SH-SY5Y (cell line): Measurements from ENCODE around the gene SPAG9.

Experiments
- GATA2 ChIP-seq: IDR thresholded peaks from 2 replicates; pipeline ENCODE4 v1.6.1; 2011; ENCODE audit warnings: mild to moderate bottlenecking, low read depth, low read length
- GATA3 ChIP-seq: IDR thresholded peaks from 2 replicates; pipeline ENCODE4 v1.6.1; 2011; ENCODE audit warnings: low read depth, mild to moderate bottlenecking, low read length, moderate library complexity

SPAG9 gene

DNA sequence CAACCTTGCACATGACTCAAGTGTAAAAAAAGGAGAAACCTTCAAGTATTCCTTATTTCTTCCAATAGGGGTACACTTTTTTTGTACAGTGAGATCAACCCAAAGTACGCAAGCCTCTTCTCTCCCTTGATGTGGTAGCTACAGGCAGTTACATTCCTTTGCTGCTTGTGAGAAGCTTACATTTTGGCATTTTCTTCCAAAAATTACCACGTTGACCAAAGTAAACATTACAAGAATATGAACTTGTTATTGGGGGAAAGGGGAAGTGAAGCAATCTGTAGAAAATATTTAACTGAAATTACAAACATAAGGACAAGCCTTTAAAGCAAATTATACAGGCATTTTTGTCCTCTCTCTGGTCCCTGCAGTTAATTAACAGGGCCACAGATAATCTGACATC is 157.5 kb downstream of the SPAG9 start:
- no peak for TF ChIP-seq GATA3
- no peak for TF ChIP-seq GATA2

GRCh38 chr17:50961282-50962220 is 159.1 kb downstream of the SPAG9 start:
- TF ChIP-seq GATA3 (no peak), GATA2 (no peak)

GRCh38 chr17:50959341-50959740 is 161.3 kb downstream of the SPAG9 start:
- no peak for TF ChIP-seq GATA3
- TF ChIP-seq GATA2: no peak

- TF ChIP-seq GATA3 (no peak), GATA2 (no peak)
Measured at GRCh38 chr17:50957600-50958575, 162.8 kb downstream of the SPAG9 start.

DNA sequence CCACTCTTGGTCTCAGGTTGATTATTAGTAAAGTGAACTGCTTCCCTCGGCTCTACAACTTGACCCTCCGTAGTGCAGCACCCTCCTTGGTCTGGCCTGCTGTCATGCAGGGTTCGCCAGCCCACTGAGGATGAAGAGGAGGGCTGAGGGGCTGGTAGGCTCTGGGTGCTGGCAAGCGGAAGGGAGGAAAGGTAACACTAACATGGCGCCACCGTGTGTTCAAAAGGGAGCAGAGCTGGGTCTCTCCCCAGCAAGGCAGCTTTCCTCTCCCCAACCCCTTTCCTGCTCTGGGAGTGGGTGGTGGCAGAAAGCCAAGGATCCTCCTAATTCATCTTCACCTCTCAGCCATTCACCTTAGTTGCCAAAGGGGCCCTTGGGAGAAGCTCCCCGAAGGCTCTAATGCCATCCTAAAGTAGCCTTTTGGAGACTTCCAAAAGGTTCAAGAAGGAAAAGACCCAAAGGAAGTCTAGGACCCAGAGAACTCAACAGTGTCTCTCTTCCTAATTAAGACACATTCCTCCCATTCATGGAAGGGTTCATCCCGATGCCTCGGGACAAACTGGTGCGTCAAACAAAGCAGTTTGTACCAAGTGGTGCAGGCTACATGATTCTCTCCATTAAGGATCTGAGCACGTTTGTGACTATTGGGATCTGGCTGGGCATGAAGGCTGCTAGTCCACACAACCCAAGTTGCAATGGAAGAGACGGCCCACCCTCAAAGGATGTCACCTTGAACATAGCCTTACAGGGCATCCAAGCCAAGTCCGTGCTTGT is 163.7 kb downstream of the SPAG9 start:
- no peak for TF ChIP-seq GATA3
- no peak for TF ChIP-seq GATA2

- TF ChIP-seq GATA3: no peak
- no peak for TF ChIP-seq GATA2
Measured at GRCh38 chr17:50956409-50956749, 164.3 kb downstream of the SPAG9 start.

- no peak for TF ChIP-seq GATA3
- TF ChIP-seq GATA2: no peak
Measured at GRCh38 chr17:50955667-50956120, 165.0 kb downstream of the SPAG9 start.

GRCh38 chr17:50955160-50955559 is 165.5 kb downstream of the SPAG9 start:
- TF ChIP-seq GATA3: no peak
- no peak for TF ChIP-seq GATA2

DNA sequence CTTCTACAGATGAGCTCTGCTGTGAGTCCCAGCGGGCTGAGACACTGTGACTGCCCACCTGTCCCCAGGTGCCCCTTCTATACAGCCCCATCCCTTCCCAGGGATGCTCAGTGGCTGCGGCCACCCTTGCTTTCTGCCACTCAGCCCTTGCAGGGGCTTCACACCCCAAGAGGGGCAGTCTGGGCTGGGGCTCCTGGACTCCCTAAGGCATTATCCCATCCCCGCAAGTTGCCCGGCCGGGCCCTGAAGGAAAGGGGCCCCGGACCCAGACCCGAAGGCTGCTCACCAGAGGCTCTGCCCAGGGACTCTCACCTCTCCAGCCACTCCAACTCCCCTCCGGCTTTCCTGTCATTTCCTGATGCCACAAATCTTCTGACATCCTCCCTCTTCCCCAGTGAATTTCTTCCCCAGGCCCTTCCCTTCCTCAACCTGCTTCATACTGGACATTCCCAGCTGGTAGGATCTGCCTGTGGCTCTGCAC is 166.0 kb downstream of the SPAG9 start:
- TF ChIP-seq GATA2: no peak
- TF ChIP-seq GATA3: no peak

DNA sequence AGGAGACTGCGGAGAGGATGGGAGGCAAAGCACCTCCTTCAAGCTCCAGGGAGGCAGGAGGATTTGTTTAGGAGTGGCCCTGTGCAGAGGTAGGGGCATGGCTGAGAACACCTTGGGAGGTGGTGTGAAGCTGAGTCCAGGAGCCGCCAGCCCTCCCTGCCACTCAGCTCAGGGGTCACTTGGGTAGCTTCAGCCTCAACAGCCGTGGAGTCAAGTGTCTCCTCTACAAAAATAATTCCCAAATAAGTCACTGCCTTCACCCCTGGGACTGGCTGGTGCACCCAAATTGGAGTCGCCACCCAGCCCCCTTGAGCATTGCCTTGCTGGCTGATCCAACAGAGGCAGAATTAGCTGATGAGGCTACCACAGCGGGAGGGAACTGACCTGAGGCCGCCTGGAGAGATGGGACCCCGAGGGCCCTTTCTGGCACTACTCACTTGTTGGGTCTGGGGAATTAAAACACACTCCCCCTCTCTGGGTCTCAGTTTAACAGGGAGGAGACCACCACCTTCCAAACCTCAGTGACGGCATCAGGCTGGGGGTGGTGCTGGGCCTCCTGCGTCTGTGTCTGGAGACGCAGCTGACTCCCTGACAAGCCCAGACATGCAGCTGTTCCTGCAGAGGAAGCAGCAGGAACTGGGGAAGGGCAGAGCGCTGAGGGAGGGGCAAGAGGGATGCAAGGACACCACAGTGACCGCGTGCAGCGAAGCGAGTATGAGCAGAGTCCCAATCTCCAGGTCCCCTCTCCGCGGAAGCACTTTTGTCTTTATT is 166.7 kb downstream of the SPAG9 start:
- TF ChIP-seq GATA3 (no peak), GATA2 (no peak)

- TF ChIP-seq GATA2: no peak
- TF ChIP-seq GATA3: no peak
Measured at GRCh38 chr17:50953518-50953830, 167.2 kb downstream of the SPAG9 start.

DNA sequence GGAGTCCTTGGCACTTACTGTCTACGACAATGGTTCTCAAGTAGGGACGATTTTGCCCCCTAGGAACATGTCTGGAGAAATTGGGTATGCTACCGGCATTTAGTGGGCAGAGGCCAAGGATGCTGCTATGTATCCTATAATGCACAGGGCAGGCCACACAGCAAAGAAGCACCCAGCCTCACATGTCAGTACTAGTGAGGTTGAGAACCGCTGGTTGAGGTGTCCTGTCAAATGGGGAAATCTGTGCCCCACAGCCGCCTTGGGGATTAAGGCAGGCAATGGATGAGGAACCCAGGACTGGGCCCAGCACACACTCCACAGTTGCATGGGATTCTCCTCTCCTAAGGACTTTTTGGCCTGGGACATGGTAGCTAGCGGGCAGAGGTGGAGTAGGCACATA is 167.8 kb downstream of the SPAG9 start:
- no peak for TF ChIP-seq GATA3
- TF ChIP-seq GATA2: no peak

GRCh38 chr17:50952013-50952412 is 168.7 kb downstream of the SPAG9 start:
- TF ChIP-seq GATA3 (no peak), GATA2 (peak; percentile 29; the same call in 1 of the 2 replicates)
